Neural progenitor cell (in vitro differentiated cells): Measurements from ENCODE around the gene SH3BP5L. TPM values are rescaled to one million over a fixed set of nuclear protein-coding genes. Genes with fewer than 3 reads are reported as not detected.

Experiments used
- DNase-seq: peaks from one replicate; pipeline ENCODE4 v3.0.0-alpha.2; 2016; ENCODE audit warnings: low spot score
- H2AFZ ChIP-seq: fragments of 200-600 bp; sonication (generic); replicated peaks from 2 replicates; pipeline ENCODE4 v1.6.1; 2016; ENCODE audit warnings: antibody characterized with exemption
- H3F3A ChIP-seq: fragments of 200-600 bp; sonication (generic); 2 replicates; pipeline ENCODE4 v1.6.1; 2016; ENCODE audit warnings: antibody characterized with exemption, low read depth
- H3K27ac ChIP-seq: fragments of 200-600 bp; sonication (generic); 2 replicates; pipeline ENCODE4 v1.5.1; 2016; ENCODE audit warnings: mild to moderate bottlenecking
- H3K27me3 ChIP-seq: fragments of 200-600 bp; sonication (generic); 2 replicates; pipeline ENCODE4 v1.6.1; 2016; ENCODE audit warnings: mild to moderate bottlenecking, moderate library complexity
- H3K36me3 ChIP-seq: fragments of 200-600 bp; sonication (generic); 2 replicates; pipeline ENCODE4 v1.5.1; 2016
- H3K4me1 ChIP-seq: fragments of 200-600 bp; sonication (generic); 2 replicates; pipeline ENCODE4 v1.6.1; 2016; ENCODE audit warnings: mixed run types
- H3K4me2 ChIP-seq: fragments of 200-600 bp; sonication (generic); 2 replicates; pipeline ENCODE4 v1.6.1; 2016
- H3K4me3 ChIP-seq: fragments of 200-600 bp; sonication (generic); 2 replicates; pipeline ENCODE4 v1.5.1; 2016
- H3K79me2 ChIP-seq: fragments of 200-600 bp; sonication (generic); 2 replicates; pipeline ENCODE4 v1.6.1; 2016; ENCODE audit warnings: low read depth
- H3K9ac ChIP-seq: fragments of 200-600 bp; sonication (generic); 2 replicates; pipeline ENCODE4 v1.6.1; 2016
- H3K9me3 ChIP-seq: fragments of 200-600 bp; sonication (generic); 2 replicates; pipeline ENCODE4 v1.5.1; 2016; ENCODE audit warnings: low read depth
- H4K20me1 ChIP-seq: fragments of 200-600 bp; sonication (generic); 2 replicates; pipeline ENCODE4 v1.6.1; 2016; ENCODE audit warnings: low read depth
- H3K27ac Mint-ChIP-seq: 3 replicates; pipeline ENCODE4 v1.8.0; 2021; ENCODE audit warnings: mixed read lengths
- H3K27me3 Mint-ChIP-seq: 2 replicates; pipeline ENCODE4 v1.8.0; 2022; ENCODE audit warnings: low read depth, mild to moderate bottlenecking, inconsistent platforms, moderate library complexity, mixed read lengths; ENCODE audit not compliant: insufficient read depth
- H3K36me3 Mint-ChIP-seq: 3 replicates; pipeline ENCODE4 v1.8.0; 2021; ENCODE audit warnings: mixed read lengths
- H3K4me1 Mint-ChIP-seq: 3 replicates; pipeline ENCODE4 v1.8.0; 2021; ENCODE audit warnings: mixed read lengths
- H3K4me3 Mint-ChIP-seq: 3 replicates; pipeline ENCODE4 v1.8.0; 2021; ENCODE audit warnings: mild to moderate bottlenecking, moderate library complexity, mixed read lengths
- H3K9me3 Mint-ChIP-seq: 3 replicates; pipeline ENCODE4 v1.8.0; 2020; ENCODE audit warnings: mixed read lengths
- EZH2 ChIP-seq: fragments of 200-600 bp; sonication (generic); IDR thresholded peaks from 2 replicates; pipeline ENCODE4 v1.6.1; 2017; ENCODE audit warnings: antibody characterized with exemption, mild to moderate bottlenecking, moderate library complexity
- EZH2phosphoT487 ChIP-seq: fragments of 200-600 bp; sonication (generic); IDR thresholded peaks from 2 replicates; pipeline ENCODE4 v1.6.1; 2017; ENCODE audit warnings: antibody characterized with exemption
- total RNA-seq: library from RNA; depleted of rRNA; stranded (reverse); fragments of >200 nt; gene quantifications from 2 replicates; pipeline ENCODE4 v1.2.3, GENCODE V29; 2015; ENCODE audit warnings: low replicate concordance
- TF ChIP-seq, protein P1 (sequence below): fragments of 200-600 bp; sonication (generic); IDR thresholded peaks from 2 replicates; pipeline ENCODE4 v1.5.1; 2017; ENCODE audit warnings: antibody characterized with exemption, mild to moderate bottlenecking

Gene SH3BP5L
- total RNA-seq, 1 donor from 2014 or later = 9.6 TPM

DNA sequence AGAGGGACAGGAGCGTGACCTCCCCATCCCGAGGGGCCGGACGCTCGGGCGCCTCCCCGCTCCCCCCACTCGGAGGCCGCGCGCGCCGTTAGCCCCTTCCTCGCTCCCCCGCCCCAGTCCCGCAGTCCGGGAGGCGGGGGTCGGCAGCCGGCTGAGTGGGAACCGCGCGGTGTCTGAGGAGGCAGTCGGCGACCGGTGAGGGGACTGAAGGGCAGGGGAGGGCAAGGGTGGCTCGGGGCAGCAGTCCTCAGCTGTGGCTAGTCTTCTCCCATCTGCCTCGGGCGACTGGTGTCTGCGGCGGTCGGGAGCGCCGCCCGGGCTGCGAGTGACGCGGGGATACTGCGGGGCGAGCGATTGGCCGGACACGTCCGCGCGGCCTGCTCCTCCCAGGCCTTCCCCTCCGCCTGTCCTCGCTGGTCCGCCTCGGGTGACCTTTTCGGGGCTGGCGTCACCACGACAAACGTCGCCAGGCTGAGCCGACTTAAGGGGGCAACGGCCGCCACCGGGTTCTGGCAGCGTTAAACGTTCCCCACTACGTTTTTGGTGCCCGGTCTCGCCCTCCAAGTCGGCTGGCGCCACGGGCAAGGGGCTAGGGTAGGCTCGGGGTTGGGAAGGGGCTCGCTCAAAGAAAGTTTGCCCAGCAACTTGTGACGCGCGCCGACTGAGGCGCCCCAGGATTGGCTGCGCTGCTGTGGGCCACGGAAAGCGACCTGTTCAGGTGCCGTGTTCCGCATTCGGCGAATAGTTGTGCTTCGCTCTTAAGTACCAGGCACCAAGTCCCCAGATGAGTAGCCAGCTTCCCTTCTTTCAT is 12.8 kb upstream of the SH3BP5L start:
- Mint-ChIP-seq H3K27me3 (no peaks in the 10 kb centered on the region), H3K36me3 (no peaks in the 10 kb centered on the region), H3K4me3 (no peak overlapping the region), H3K4me1 (peaks cover 22% of the 10 kb centered on the region), H3K9me3 (no peaks in the 10 kb centered on the region), H3K27ac (peak overlapping the region; percentile 62)
- Histone ChIP-seq H3K27me3 (peaks cover 22% of the 10 kb centered on the region), H3K4me2 (peak overlapping the region; percentile 89), H3F3A (peaks cover 14% of the 10 kb centered on the region), H3K9me3 (no peaks in the 10 kb centered on the region), H3K9ac (peak overlapping the region; percentile 87), H3K4me1 (peaks cover 8% of the 10 kb centered on the region), H3K79me2 (peaks cover 41% of the 10 kb centered on the region), H3K4me3 (peak overlapping the region; percentile 87), H3K27ac (peak overlapping the region; percentile 91), H3K36me3 (no peaks in the 10 kb centered on the region), H2AFZ (peak overlapping the region; percentile 78), H4K20me1 (peaks cover 27% of the 10 kb centered on the region)
- peak; percentile 96 for DNase-seq
- TF ChIP-seq EZH2 = no peak
- TF ChIP-seq, protein P1, sequence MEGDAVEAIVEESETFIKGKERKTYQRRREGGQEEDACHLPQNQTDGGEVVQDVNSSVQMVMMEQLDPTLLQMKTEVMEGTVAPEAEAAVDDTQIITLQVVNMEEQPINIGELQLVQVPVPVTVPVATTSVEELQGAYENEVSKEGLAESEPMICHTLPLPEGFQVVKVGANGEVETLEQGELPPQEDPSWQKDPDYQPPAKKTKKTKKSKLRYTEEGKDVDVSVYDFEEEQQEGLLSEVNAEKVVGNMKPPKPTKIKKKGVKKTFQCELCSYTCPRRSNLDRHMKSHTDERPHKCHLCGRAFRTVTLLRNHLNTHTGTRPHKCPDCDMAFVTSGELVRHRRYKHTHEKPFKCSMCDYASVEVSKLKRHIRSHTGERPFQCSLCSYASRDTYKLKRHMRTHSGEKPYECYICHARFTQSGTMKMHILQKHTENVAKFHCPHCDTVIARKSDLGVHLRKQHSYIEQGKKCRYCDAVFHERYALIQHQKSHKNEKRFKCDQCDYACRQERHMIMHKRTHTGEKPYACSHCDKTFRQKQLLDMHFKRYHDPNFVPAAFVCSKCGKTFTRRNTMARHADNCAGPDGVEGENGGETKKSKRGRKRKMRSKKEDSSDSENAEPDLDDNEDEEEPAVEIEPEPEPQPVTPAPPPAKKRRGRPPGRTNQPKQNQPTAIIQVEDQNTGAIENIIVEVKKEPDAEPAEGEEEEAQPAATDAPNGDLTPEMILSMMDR = no peak
- TF ChIP-seq EZH2phosphoT487 = no peak

GRCh38 chr1:248837781-248838356 is 12.2 kb upstream of the SH3BP5L start, which contains the start of gene ZNF672:
TSS of gene ZNF672 (plus strand) at chr1:248838224. CDS start at chr1:248847275, 9,051 bp downstream.
- H3K9me3 Mint-ChIP-seq = no peaks in the 10 kb centered on the region
- no peaks in the 10 kb centered on the region for H3K36me3 Mint-ChIP-seq
- H3K27ac Mint-ChIP-seq = peak within 1 kb of the TSS; percentile 62
- TF ChIP-seq, protein P1 = no peak
- TF ChIP-seq EZH2phosphoT487 (no peak), EZH2 (no peak)
- Histone ChIP-seq H4K20me1 (peaks cover 27% of the 10 kb centered on the region), H3K4me2 (peak within 1 kb of the TSS; percentile 94), H3K27me3 (peaks cover 25% of the 10 kb centered on the region), H3K9ac (peak within 1 kb of the TSS; percentile 87), H3K79me2 (peaks cover 35% of the 10 kb centered on the region), H3K9me3 (no peaks in the 10 kb centered on the region), H3K27ac (peak within 1 kb of the TSS; percentile 91), H2AFZ (peak within 1 kb of the TSS; percentile 84), H3K4me3 (peak within 1 kb of the TSS; percentile 87), H3F3A (peaks cover 14% of the 10 kb centered on the region), H3K4me1 (peaks cover 8% of the 10 kb centered on the region), H3K36me3 (no peaks in the 10 kb centered on the region)
- H3K27me3 Mint-ChIP-seq = peaks cover 2% of the 10 kb centered on the region
- no peak within 1 kb of the TSS for H3K4me3 Mint-ChIP-seq
- peaks cover 22% of the 10 kb centered on the region for H3K4me1 Mint-ChIP-seq
- peak; percentile 100 for DNase-seq

- H3K9me3 ChIP-seq = no peaks in the 10 kb centered on the region
- no peaks in the 10 kb centered on the region for H3K36me3 ChIP-seq
- peak; percentile 22 for DNase-seq
- H3K27me3 ChIP-seq = peaks cover 25% of the 10 kb centered on the region
- H3K36me3 Mint-ChIP-seq = no peaks in the 10 kb centered on the region
- H3F3A ChIP-seq = peaks cover 14% of the 10 kb centered on the region
- no peak overlapping the region for H3K4me3 Mint-ChIP-seq
- TF ChIP-seq EZH2 (no peak), EZH2phosphoT487 (no peak)
- TF ChIP-seq, protein P1 = no peak
- H3K27ac ChIP-seq = no peak overlapping the region
- H3K4me1 ChIP-seq = peaks cover 8% of the 10 kb centered on the region
- peak overlapping the region; percentile 87 for H3K4me3 ChIP-seq
- H3K4me1 Mint-ChIP-seq = peaks cover 21% of the 10 kb centered on the region
- no peaks in the 10 kb centered on the region for H3K9me3 Mint-ChIP-seq
- peaks cover 22% of the 10 kb centered on the region for H4K20me1 ChIP-seq
- H3K27me3 Mint-ChIP-seq = peaks cover 2% of the 10 kb centered on the region
- H3K79me2 ChIP-seq = peaks cover 28% of the 10 kb centered on the region
- peak overlapping the region; percentile 94 for H3K4me2 ChIP-seq
- no peak overlapping the region for H3K9ac ChIP-seq
- H2AFZ ChIP-seq = peak overlapping the region; percentile 84
- peak overlapping the region; percentile 58 for H3K27ac Mint-ChIP-seq
These were observed 11.5 kb upstream of the SH3BP5L start for GRCh38 chr1:248837045-248837780.
